Measurements from ENCODE around the gene EHBP1.

- TF ChIP-seq, protein P1, sequence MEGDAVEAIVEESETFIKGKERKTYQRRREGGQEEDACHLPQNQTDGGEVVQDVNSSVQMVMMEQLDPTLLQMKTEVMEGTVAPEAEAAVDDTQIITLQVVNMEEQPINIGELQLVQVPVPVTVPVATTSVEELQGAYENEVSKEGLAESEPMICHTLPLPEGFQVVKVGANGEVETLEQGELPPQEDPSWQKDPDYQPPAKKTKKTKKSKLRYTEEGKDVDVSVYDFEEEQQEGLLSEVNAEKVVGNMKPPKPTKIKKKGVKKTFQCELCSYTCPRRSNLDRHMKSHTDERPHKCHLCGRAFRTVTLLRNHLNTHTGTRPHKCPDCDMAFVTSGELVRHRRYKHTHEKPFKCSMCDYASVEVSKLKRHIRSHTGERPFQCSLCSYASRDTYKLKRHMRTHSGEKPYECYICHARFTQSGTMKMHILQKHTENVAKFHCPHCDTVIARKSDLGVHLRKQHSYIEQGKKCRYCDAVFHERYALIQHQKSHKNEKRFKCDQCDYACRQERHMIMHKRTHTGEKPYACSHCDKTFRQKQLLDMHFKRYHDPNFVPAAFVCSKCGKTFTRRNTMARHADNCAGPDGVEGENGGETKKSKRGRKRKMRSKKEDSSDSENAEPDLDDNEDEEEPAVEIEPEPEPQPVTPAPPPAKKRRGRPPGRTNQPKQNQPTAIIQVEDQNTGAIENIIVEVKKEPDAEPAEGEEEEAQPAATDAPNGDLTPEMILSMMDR (conservative IDR thresholded peaks at IDR 0.05; ENCODE audit: low read depth, low read length) = no peak
- TF ChIP-seq EZH2 (IDR thresholded peaks at IDR 0.05; ENCODE audit: borderline replicate concordance, low read depth, low read length, poor library complexity, severe bottlenecking) = no peak
Observed at GRCh38 chr2:63058144-63058920, 352.8 kb downstream of the EHBP1 start.
